RWPE1 (cell line): ENCODE measurements around the gene ACAA1.
"Not testable (repeated sequence)": the region's sequence is repeated elsewhere in the genome, so short reads cannot be mapped to it uniquely, and the experiment has no call there.

Experiments used
- CTCF ChIA-PET: fragments of 350-600 bp; sonication (Branson Sonifier 250); formaldehyde crosslinking; extraction: SDS; loops from one replicate; lab custom pipeline; 2021; lab: Yijun Ruan, JAX
- POLR2A ChIA-PET: fragments of 400-600 bp; formaldehyde crosslinking; extraction: SDS; loops from one replicate; lab custom pipeline; 2020; ENCODE audit warnings: antibody characterized with exemption; ENCODE audit not compliant: low non-redundant PET; lab: Yijun Ruan, JAX
- DNase-seq: peaks from one replicate; pipeline ENCODE4 v3.0.0; 2012; ENCODE audit warnings: low spot score
- H3K27ac ChIP-seq: fragments of 450-650 bp; 2 replicates; pipeline ENCODE4 v1.5.1; 2017
- TF ChIP-seq, protein P1 (sequence below): fragments of 450-650 bp; conservative IDR thresholded peaks from 2 replicates; pipeline ENCODE4 v1.5.1; 2017; ENCODE audit warnings: low read depth, mild to moderate bottlenecking

The ACAA1 gene

DNA sequence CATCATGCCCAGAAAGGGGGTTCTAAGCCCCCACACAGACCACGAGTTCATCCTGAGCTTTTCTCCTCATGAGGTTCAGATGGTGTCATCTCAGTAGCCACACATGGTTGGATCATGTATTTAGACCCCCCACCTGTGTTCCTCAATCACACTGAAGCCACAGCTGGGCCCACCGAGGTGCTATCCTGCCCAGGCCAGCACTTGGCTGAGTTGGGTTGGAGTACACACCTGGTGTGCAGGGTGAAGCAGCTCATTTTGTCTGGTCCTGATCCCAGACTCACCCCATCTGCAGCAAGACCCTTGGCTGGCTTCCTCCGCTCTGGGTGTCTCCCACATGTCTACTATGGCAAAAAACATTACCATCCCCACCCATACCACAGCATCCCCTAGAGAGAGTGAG, 41.9 kb downstream of the ACAA1 start:
- no peak overlapping the region for H3K27ac ChIP-seq
- DNase-seq = no peak
- TF ChIP-seq, protein P1, sequence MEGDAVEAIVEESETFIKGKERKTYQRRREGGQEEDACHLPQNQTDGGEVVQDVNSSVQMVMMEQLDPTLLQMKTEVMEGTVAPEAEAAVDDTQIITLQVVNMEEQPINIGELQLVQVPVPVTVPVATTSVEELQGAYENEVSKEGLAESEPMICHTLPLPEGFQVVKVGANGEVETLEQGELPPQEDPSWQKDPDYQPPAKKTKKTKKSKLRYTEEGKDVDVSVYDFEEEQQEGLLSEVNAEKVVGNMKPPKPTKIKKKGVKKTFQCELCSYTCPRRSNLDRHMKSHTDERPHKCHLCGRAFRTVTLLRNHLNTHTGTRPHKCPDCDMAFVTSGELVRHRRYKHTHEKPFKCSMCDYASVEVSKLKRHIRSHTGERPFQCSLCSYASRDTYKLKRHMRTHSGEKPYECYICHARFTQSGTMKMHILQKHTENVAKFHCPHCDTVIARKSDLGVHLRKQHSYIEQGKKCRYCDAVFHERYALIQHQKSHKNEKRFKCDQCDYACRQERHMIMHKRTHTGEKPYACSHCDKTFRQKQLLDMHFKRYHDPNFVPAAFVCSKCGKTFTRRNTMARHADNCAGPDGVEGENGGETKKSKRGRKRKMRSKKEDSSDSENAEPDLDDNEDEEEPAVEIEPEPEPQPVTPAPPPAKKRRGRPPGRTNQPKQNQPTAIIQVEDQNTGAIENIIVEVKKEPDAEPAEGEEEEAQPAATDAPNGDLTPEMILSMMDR = no peak
- ChIA-PET POLR2A (no interaction called here), CTCF (no interaction called here)

DNA sequence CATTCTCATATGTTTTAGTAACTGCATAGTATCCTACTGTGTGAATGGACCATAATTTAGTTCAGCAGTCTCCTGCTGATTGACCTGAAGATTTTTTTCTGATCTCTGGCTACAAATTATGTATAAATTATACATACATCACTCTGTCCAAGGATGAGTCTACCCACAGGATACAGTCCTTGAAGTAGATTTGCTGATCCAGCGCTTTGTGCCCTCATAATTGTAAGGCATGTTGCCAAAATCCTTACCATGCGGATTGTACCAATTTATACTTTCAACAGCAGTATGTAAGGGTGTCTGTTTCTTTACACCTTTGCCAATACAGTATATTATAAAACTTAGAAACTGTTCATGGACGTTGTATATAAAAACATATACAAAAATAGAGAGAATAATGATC, 46.5 kb downstream of the ACAA1 start:
- ChIA-PET CTCF (no interaction called here), POLR2A (no interaction called here)
- DNase-seq = no peak
- no peak overlapping the region for H3K27ac ChIP-seq
- TF ChIP-seq, protein P1 = no peak

DNA sequence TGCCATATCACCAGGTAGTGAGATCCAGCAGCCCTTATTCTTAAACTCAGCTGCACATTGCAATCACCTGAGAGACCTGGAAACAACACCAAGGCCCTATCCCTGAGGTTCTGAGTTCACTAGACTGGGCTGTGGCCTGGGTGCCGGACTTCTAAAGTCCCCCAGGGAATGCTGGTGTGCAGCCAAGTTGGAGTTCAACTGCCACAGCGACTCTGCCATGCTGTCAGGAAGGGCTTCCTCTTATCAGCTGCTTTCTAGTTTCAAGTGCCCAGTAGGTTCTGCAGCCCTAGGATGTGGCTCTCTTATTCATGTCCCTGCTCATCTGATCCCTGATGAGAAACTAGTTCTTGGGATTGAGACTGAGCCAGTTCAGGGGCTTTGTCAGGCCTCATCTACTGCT, 47.8 kb downstream of the ACAA1 start:
- ChIA-PET POLR2A (no interaction called here), CTCF (no interaction called here)

DNA sequence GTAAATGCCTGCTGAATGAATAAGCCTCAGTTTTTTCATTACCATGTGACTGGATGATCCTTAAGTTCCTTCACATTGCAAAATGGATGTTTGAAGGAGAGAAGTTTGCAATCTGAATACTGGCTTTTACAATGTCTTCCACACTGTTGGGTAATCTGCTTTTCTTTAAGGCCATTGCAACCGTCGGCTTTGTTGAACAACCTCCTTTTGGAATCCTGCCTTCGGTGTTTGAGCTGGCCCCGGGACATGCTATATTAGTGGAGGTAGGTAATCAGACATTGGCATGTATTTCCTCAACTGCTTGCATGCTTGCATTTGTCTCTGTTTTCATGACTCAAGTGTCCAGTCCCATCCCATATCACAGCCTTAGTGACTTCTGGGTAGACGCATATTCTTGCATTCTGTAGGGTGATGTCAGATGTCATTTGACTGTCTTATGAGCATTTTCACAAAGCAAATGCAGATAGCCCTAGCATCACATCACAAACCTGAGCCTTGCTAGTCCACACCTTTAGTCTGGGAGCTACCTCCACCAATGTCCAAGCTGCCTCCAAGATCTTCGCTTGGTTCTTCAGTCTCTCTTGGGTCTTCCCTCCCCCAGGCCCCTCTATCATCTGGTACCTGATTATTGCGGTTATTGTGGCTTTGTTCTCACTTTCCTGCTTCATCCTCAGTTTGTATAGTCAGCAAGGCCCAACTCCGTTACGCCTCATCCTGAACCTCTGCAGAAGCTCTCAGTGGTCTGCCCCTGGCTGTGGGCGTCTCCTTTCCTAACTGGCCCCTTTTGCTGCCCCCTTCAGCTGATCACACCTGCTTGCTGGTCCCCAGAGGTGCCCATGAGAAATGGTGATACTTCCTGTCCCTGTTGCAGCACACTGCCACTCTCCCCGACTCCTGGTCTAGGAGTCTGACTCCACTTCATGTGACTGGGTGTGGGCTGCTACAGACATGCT, 48.5 kb downstream of the ACAA1 start:
- TF ChIP-seq, protein P1 = no peak
- CTCF ChIA-PET = no interaction called here
- H3K27ac ChIP-seq = no peak overlapping the region
- POLR2A ChIA-PET = no interaction called here
- no peak for DNase-seq

More for the DNA sequence above, 47.8 kb downstream of the ACAA1 start:
- no peak overlapping the region for H3K27ac ChIP-seq
- DNase-seq = no peak
- TF ChIP-seq, protein P1 = no peak

DNA sequence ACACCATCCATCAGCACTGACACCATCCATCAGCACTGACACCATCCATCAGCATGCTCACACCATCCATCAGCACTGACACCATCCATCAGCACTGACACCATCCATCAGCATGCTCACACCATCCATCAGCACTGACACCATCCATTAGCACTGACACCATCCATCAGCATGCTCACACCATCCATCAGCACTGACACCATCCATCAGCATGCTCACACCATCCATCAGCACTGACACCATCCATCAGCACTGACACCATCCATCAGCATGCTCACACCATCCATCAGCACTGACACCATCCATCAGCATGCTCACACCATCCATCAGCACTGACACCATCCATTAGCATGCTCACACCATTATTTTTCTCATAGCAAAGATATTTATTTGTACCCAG, 49.6 kb downstream of the ACAA1 start:
- H3K27ac ChIP-seq, CTCF ChIA-PET, DNase-seq, POLR2A ChIA-PET: not testable (repeated sequence)

DNA sequence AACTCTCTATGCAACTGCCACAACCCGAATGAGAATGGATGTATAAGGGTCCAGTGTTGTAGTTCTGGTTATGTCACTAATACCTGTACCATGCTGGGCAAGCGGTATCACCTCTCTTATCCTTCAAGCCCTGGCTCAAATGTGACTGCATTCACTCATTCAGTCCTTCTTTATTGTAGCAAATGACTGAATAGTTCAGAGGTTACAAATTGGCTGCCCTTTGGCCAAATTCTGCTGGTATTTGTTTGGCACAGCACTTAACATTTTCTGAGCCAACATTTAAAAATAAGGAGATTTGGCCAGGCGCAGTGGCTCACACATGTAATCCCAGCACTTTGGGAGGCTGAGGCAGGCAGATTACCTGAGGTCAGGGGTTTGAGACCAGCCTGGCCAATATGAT, 50.4 kb downstream of the ACAA1 start:
- no peak for DNase-seq
- POLR2A ChIA-PET = no interaction called here
- H3K27ac ChIP-seq = no peak overlapping the region
- TF ChIP-seq, protein P1 = no peak
- CTCF ChIA-PET = no interaction called here

DNA sequence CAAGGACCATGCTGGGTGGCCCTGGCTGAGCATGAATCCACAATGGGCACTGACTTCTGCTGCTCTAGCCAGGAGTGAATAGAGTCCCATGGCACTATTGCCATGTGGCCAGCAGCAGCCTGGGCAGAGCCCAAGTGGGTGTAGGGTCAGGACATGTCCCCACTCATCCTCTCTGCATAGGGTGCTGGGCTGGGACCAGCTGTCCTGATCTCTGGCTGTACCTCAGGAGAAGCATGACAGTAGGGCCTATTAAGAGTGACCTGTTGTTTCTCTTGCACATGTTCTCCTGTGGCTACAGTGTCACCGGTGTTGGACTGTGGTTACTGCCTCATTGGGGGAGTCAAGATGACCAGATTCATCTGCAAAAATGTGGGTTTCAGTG, 51.0 kb downstream of the ACAA1 start:
- peak overlapping the region; percentile 39 for H3K27ac ChIP-seq
- POLR2A ChIA-PET = no interaction called here
- TF ChIP-seq, protein P1 = no peak
- CTCF ChIA-PET = interaction anchor here (0.5 kb wide), 1 partner anchor 260 kb away, joined by 4 read pairs; no protein-coding TSS in a partner anchor
- no peak for DNase-seq
